ENCODE results near the gene CASP2.
A peak's percentile ranks its signal among the peaks of the same experiment; 100 is the strongest.

Gene CASP2

GRCh38 chr7:143343596-143343995 is 55.4 kb downstream of the CASP2 start:
- in situ Hi-C loops (cut with MboI; ENCODE audit: low pct_unique_long_range_greater_than_20kb, low sequenced_read_pairs, unreplicated experiment) = no loop called here
- DNase-seq (ENCODE audit: low spot score) = no peak
- TF ChIP-seq CTCF (IDR thresholded peaks at IDR 0.05; ENCODE audit: extremely low read depth, insufficient read depth, missing control alignments) = no peak

- no peak for DNase-seq (ENCODE audit: low spot score)
- in situ Hi-C loops (cut with MboI; ENCODE audit: low pct_unique_long_range_greater_than_20kb, low sequenced_read_pairs, unreplicated experiment) = no loop called here
Measured at GRCh38 chr7:143345428-143345900, 57.3 kb downstream of the CASP2 start.

GRCh38 chr7:143346018-143346417 is 57.9 kb downstream of the CASP2 start:
- no peak for TF ChIP-seq CTCF (IDR thresholded peaks at IDR 0.05; ENCODE audit: extremely low read depth, insufficient read depth, missing control alignments)
- in situ Hi-C loops (cut with MboI; ENCODE audit: low pct_unique_long_range_greater_than_20kb, low sequenced_read_pairs, unreplicated experiment) = no loop called here
- DNase-seq (ENCODE audit: low spot score) = no peak

More at GRCh38 chr7:143345428-143345900, 57.3 kb downstream of the CASP2 start:
- TF ChIP-seq CTCF (IDR thresholded peaks at IDR 0.05; ENCODE audit: extremely low read depth, insufficient read depth, missing control alignments) = peak; percentile 62

GRCh38 chr7:143347950-143348349 is 59.8 kb downstream of the CASP2 start:
- DNase-seq (ENCODE audit: low spot score) = no peak
- in situ Hi-C loops (cut with MboI; ENCODE audit: low pct_unique_long_range_greater_than_20kb, low sequenced_read_pairs, unreplicated experiment) = no loop called here
- no peak for TF ChIP-seq CTCF (IDR thresholded peaks at IDR 0.05; ENCODE audit: extremely low read depth, insufficient read depth, missing control alignments)

- no peak for TF ChIP-seq CTCF (IDR thresholded peaks at IDR 0.05; ENCODE audit: extremely low read depth, insufficient read depth, missing control alignments)
- no peak for DNase-seq (ENCODE audit: low spot score)
- in situ Hi-C loops (cut with MboI; ENCODE audit: low pct_unique_long_range_greater_than_20kb, low sequenced_read_pairs, unreplicated experiment) = no loop called here
Measured at GRCh38 chr7:143351060-143351459, 62.9 kb downstream of the CASP2 start.

GRCh38 chr7:143351574-143351973 is 63.4 kb downstream of the CASP2 start:
- in situ Hi-C loops (cut with MboI; ENCODE audit: low pct_unique_long_range_greater_than_20kb, low sequenced_read_pairs, unreplicated experiment) = no loop called here
- TF ChIP-seq CTCF (IDR thresholded peaks at IDR 0.05; ENCODE audit: extremely low read depth, insufficient read depth, missing control alignments) = no peak
- DNase-seq (ENCODE audit: low spot score) = no peak

GRCh38 chr7:143352531-143353002 is 64.4 kb downstream of the CASP2 start:
- in situ Hi-C loops (cut with MboI; ENCODE audit: low pct_unique_long_range_greater_than_20kb, low sequenced_read_pairs, unreplicated experiment) = no loop called here
- TF ChIP-seq CTCF (IDR thresholded peaks at IDR 0.05; ENCODE audit: extremely low read depth, insufficient read depth, missing control alignments) = no peak
- DNase-seq (ENCODE audit: low spot score) = no peak
